ENCODE measurements around the gene SACM1L. TPM values are rescaled to one million over a fixed set of nuclear protein-coding genes. Genes with fewer than 3 reads are reported as not detected.

The SACM1L gene
- total and polyA plus RNA-seq, 2 of the 13 experiments (the other 11 are each of a cell fraction or from before 2014, with no cell fraction given): 15.1 to 27.8 TPM

DNA sequence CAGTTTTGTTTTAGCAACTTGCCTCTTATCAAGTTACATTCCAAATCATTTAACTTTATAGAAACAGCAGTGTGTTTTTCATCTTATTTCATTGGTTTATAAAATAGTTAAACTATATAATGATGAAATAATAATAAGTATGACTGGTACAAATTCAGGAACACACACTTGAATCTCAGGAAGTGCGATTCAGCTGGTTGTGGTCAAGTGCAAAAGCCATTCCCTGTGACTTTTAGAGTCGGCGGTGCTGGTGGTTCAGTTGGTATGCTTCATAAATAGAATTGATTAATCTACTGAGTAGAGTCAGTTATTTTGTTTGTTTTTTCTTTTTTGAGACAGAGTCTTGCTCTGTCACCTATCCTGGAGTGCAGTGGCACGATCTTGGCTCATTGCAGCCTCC lies 22.7 kb downstream of the SACM1L start (continued):
- TF ChIP-seq, protein P1, sequence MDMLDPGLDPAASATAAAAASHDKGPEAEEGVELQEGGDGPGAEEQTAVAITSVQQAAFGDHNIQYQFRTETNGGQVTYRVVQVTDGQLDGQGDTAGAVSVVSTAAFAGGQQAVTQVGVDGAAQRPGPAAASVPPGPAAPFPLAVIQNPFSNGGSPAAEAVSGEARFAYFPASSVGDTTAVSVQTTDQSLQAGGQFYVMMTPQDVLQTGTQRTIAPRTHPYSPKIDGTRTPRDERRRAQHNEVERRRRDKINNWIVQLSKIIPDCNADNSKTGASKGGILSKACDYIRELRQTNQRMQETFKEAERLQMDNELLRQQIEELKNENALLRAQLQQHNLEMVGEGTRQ (IDR thresholded peaks at IDR 0.05; ENCODE audit: low read depth, low read length): no peak
- TF ChIP-seq, protein P1 (CRISPR knock-in tag; IDR thresholded peaks at IDR 0.05; ENCODE audit: borderline replicate concordance): no peak
- TF ChIP-seq ZNF577 (CRISPR knock-in tag; IDR thresholded peaks at IDR 0.05; ENCODE audit: borderline replicate concordance, low read depth): no peak
- TF ChIP-seq, protein P2, sequence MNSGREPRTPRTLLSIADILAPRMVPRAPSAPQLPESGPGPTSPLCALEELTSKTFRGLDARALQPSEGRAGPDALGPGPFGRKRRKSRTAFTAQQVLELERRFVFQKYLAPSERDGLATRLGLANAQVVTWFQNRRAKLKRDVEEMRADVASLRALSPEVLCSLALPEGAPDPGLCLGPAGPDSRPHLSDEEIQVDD (CRISPR knock-in tag; IDR thresholded peaks at IDR 0.05; ENCODE audit: borderline replicate concordance): no peak
- TF ChIP-seq ZNF549 (CRISPR knock-in tag; IDR thresholded peaks at IDR 0.05): no peak
- TF ChIP-seq HNRNPUL1 (IDR thresholded peaks at IDR 0.05; ENCODE audit: low read depth, low read length): no peak
- no peak for TF ChIP-seq POGZ (CRISPR knock-in tag; IDR thresholded peaks at IDR 0.05)
- no peak for TF ChIP-seq SATB2 (CRISPR knock-in tag; IDR thresholded peaks at IDR 0.05)
- TF ChIP-seq, protein P3, sequence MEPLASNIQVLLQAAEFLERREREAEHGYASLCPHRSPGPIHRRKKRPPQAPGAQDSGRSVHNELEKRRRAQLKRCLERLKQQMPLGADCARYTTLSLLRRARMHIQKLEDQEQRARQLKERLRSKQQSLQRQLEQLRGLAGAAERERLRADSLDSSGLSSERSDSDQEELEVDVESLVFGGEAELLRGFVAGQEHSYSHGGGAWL (CRISPR knock-in tag; IDR thresholded peaks at IDR 0.05): no peak
- TF ChIP-seq GPN1 (CRISPR knock-in tag; IDR thresholded peaks at IDR 0.05; ENCODE audit: borderline replicate concordance): no peak
- no peak for TF ChIP-seq ZNF253 (CRISPR knock-in tag; IDR thresholded peaks at IDR 0.05; ENCODE audit: borderline replicate concordance)
